ENCODE data around the gene SHC1.

DNA sequence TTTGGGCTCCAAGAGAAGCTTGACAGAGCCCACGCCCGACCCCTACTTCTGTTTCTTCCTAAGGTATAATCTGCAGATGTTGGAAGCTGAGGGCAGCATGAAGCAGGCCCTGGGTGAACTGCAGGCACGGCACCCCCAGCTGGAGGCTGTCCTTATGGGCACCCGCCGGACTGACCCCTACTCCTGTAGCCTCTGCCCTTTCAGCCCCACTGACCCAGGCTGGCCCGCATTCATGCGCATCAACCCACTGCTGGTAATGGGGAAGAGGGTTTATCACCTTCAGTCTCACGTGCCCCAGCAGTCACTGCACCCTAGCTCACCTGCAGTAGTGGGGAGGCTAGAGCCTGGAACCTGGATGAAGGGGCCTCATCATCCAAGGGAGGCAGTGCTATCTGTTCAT is 19.7 kb upstream of the SHC1 start:
- TF ChIP-seq ZNF274 (IDR thresholded peaks at IDR 0.05; ENCODE audit: low read depth, low read length), result no peak
- no peak for TF ChIP-seq YY1 (IDR thresholded peaks at IDR 0.05; ENCODE audit: insufficient read depth, insufficient read length)
- TF ChIP-seq SUZ12 (IDR thresholded peaks at IDR 0.05; ENCODE audit: extremely low read depth, insufficient read depth, insufficient read length), result no peak
